NCI-H748 treated with DMSO at 0.1 percent for 48 hours (cell line): ENCODE measurements around the gene UTS2.

Source experiments
- DNase-seq: peaks from one replicate; lab custom pipeline; 2025; lab: John Stamatoyannopoulos, UW

UTS2 gene

GRCh38 chr1:7813677-7814373 is 39.0 kb downstream of the UTS2 start:
- no peak for DNase-seq

- no peak for DNase-seq
These were observed 41.4 kb downstream of the UTS2 start for GRCh38 chr1:7811476-7811875.

GRCh38 chr1:7810395-7810794 is 42.5 kb downstream of the UTS2 start:
- no peak for DNase-seq

GRCh38 chr1:7809742-7810141 is 43.1 kb downstream of the UTS2 start:
- no peak for DNase-seq

GRCh38 chr1:7808253-7808844 is 44.5 kb downstream of the UTS2 start:
- DNase-seq: no peak

GRCh38 chr1:7805460-7805859 is 47.4 kb downstream of the UTS2 start:
- no peak for DNase-seq
